ENCODE results near the gene ABLIM2.

Gene ABLIM2

DNA sequence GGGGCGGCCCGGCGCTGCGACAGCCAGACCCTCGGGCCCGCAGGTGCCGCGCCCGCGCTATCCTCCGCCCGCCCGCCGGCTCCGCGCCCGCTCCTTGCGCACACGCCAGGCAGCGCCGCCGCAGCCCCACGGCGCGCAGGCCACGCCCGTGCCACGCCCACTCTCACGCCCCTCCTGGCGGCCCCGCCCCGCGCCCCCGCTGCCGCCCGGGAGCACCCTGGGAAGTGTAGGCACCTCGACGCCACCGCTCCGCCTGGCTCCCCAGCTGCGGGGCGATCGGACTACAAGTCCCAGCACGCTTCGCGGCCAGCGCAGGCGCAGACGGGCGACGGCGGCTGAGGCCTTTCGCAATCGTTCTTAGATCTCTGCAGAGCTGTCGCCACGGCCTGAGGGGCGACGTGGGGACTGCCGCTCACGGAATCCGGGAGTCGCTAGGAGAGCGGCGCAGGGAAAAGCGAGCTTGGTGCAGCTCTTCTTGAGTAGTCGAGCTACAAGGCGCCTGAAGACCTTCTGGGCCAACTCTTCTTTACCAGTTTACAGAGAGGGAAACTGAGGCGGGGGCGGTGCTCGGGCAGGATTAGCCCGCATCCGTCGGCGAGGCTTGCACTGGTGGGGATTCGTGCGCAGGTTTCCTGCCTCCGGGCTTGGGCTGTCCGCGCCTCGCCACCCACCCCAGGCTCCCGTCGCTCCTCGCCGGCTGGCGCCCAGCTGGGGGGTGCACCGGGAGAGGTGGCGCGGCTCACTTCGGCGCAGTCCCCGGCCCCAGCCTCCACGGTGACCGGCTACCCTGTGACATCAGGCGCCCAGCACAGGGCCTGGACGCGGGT is at the start of gene ABLIM2:
TSS of gene ABLIM2 (minus strand) at position 104 of the 827 bp plus-strand sequence. CDS start 124 bp downstream, outside the sequence.
- peak; percentile 96 for DNase-seq (ENCODE audit: low read depth in 2 of 2)

DNA sequence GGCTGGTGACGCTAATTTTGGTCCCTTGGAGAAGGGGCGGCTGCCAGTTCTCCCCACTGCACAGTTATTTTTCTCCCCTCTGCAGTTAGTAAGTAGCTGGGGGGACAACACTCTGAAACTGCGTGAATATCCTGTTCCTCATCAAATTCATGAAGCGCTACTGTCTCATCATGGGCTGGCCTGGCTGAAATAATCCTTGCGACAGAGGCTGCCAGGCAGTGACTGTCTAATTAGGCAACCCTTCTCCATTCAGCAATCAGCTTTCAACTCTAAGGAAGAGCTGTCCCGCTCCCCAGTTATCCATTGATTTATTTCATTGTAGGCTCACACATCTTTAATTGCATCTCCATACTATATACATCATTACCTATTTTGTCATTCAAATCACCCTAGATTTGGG is 48.7 kb upstream of the ABLIM2 start:
- no peak for DNase-seq (ENCODE audit: low read depth in 2 of 2)

DNA sequence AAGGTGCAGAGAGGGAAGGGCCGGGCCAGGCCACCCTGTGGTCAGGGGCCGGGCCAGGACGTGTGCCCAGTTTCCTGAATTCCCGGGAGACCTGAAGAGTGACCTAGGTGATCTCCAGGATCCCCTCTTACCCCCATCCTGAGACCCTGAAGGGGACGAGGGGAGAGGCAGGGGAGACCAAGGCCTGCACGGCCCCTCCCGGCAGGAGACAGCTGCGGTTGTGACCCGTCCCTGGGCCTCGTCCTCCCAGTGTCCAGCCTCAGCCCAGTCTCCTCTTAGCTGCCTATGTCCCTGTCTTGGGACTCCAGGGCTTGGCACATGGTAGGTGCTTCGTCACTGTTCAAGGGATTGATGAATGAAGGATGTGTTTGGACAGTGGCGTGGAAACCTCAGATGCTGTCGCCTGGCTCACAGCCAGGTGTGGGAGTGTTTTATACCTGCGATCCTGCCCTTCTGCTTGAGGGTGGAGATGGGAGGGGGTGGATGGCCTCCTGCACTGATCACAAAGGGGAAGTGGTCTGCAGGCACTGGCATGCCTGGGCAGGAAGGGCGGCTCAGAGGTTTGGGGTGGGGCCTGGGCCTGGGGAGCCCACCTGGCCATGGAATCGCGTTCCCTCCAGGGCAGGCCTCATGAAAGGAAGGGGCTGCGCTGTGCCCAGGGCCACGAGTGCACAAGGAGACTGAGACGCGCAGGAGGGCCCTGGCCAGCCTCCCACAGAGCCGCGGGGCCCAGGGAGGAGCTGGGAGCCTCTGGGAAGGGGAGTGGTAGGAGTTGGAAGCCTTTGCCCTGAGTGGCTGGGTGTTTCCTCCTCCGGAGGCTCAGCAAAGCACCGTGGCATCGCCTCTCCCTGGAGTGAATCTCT is 47.4 kb upstream of the ABLIM2 start:
- DNase-seq (ENCODE audit: low read depth in 2 of 2), result no peak

DNA sequence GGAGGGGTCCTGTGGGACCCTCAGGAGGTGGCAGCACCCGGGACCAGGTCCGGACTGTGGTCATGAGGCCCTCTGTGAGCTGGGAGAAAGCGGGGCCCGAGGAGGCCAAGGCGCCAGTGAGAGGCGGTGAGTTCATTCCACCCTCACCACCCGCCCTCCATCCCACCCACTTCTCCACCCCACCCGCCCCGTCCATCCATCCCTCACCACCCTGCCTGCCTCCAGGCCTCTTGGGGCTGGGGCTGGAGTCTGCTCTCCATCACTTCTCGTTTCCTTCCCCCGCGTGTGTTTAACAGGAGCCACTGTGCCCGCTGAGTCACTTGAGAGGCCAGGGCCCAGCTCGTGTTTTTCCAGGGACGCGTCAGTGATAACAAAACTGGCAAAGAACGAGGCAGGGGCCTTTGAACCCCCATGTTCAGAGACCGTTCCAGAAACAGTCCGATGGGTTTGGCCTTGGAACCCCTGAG is 46.7 kb upstream of the ABLIM2 start:
- DNase-seq (ENCODE audit: low read depth in 2 of 2), result no peak

DNA sequence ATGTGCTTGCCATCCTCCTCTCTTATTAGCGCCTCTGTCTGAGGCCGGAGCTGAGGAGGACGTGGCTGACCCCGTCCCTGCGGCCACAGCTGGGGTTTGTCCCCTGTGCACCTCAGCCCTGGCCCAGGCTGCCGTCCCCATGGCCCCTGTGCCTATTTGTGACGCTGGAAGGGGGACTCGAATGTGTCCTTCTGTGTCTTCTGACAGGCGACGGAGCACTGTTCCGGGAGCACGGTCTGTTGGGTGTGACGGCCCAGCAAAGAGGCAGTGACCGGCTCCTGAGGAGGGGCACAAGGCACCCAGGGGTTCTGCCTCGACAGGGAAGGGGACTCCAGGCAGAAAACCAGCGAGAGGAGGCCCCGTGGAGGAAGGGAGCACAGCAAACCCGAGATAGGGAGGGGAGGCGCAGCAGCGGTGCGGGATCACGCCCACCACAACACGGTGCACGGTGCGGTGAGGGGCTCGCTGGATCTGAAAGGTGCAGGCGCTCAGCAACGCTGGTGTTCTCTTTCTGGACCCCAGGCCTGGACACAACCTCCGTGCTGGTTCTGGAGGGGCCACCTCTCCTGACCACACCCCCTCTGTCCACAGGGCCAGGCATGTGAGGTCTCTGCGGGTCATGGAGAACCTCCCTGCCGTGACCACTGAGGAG is 46.1 kb upstream of the ABLIM2 start:
- no peak for DNase-seq (ENCODE audit: low read depth in 2 of 2)

DNA sequence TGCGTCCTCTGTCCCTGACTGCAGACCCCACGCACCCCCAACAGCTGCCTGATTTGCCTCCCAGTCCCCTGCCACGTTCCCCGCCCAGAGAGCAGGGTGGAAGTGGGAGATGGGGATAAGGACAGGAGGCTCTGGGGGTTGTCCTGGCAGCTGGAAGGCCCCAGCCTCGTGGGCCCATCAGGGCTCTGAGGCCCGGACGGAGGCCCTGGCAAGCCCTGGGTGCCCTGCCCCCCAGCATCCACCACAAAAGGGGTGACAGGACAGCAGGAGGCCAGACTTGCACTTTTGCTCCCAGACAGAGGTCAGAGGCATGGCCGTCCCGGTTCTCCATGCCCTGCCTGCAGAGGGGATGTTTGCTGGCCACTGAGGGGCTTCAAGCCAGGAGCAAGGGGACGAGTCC is 45.2 kb upstream of the ABLIM2 start:
- no peak for DNase-seq (ENCODE audit: low read depth in 2 of 2)

DNA sequence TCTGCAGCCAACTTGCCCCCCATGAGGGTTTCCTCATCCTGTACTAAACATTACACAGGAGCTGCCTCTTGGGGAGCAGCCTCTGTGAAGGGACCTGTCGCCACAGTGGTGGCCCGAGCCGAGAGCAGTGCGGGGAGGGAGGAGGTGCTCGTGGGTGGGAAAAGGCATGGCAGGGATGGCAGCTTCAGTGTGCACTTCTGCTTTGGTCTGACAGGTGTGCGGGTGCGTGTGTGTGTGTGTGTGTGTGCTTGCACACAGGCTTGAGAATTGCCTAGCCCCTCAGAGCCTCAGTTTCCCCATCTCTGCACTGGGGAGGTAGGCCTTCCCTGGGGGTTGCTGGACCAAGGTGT is 44.4 kb upstream of the ABLIM2 start:
- DNase-seq (ENCODE audit: low read depth in 2 of 2), result no peak

DNA sequence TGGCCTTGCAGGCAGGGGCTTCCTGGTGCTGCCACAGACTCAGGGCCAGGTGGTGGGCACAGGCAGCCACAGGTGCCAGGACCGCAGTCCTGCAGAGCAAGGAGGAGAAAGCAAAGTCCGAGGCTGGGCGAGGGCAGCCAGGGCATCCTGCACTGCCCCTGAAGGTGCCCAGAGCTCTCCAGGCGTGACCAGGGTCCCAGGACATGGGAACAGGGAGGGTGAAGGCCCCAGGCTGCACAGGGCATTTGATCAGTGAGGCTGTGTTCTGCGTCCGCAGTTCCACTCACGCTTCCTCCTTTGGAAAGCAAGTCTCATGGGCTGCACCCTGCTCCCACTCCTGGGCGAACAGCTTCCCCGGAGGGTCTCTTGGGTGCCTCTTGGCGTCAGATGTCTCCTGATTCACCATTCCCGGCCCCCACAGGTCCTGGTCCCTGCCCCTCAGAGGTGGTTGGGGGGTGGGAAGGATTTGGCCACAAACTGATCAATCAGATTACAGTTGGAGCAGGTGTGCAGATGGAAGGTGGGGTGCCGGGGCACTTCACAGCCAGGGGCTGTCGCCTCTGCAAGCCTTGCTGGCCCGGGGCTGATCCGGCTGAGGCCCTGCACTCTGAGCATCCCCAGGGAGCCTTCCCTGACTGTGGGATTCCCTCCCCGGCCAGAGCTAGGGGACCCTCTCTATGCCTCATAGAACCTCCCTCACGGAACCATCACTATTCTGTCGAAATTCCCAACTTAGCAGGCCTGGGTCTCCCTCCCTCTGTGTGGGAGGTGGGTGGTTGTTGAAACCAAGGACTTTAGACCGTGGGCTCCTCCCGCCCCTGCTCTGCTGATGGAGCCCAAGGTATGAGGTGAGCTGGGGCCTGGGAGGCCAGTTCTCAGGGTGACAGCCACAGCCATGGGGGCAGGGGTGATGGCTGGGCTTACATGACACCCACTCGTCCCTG is 43.8 kb upstream of the ABLIM2 start:
- DNase-seq (ENCODE audit: low read depth in 2 of 2), result no peak

DNA sequence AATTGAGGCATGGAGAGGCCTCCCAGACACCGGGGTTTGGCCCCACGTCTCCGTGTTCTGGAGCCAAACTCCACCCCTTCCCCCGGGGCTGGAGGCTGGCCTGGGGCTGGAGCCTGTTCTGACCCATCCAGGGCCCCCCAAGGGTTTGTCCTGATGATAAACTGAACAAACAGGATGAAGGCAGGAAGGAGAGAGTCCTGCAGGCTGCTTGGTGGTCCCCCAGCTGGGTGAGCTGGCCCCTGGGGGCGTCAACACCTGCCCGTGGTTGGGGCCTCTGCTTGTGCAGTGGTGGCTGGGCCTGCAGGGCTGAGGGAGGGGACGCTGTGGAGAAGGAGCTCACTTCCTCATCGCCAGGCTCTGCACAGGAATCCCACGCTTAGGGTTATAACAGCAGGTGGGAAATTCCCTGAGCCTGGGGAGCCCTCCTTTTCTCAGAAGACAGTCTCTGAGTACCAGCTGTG is 42.7 kb upstream of the ABLIM2 start:
- peak; percentile 14 to 22 for DNase-seq (ENCODE audit: low read depth in 2 of 2)

DNA sequence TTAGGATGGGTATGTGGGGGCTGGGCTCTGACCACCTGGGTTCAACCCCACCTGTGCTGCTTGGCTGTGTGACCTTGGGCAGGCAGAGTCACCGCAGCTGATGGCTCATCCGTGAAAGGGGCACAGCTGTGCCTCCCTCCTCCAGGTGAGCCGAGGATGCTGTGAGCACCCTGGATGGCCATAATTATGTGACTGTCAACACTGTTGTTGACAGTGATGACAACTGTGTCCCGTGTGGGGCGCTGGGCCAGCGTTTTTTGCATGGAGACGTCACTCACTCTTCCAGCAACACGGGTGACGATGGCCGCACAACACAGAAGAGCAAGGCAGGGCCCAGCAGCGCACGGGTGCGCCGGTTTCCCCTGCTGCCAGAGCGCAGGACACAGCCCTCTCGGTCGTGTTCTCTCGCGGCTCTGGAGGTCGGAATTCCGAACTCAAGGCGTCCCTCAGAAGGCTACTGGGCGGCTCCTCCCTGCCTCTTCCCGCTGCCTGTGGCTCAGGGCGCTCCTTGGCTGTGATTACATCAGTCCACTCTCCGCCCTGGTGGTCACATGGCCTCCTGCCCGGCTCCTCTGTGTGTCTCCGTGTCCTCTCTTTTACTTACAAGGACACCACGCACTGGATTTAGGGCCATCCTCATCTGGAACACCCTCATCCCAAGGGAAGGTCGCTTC is 41.8 kb upstream of the ABLIM2 start:
- DNase-seq (ENCODE audit: low read depth in 2 of 2), result no peak

DNA sequence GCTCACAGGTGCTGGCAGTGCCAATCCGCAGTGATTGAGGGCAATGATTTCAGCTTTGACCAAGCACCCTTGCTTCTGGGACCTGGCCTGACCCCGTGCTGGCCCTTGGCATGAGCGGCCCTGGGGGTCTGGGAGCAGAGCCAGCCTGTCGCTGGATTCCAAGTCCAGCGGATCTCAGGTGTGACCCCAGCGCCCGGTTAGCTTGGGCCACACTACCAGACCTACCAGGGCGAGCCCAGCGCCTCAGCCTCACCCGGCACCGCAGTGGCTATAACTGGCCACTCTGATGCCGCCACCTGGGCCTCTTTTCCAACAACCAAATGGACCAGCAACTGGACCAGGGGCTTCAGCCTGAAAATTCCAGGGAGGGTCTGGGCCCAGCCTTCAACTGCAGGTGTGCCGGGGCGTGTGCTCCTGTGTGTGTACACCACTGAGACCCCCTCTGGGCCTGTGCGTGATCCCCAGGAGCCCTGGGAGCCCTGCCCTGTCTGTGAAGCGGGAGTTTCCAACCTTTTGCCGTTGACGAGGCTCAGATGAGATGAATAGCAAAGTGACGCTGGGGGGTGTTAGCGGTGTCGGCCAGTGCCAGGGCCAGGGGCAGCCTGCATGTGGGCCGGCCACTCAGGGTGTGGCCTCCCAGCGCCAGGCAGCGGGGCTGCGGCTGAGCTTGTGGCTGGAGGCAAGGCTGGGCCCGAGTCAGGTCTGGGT is 41.1 kb upstream of the ABLIM2 start:
- no peak for DNase-seq (ENCODE audit: low read depth in 2 of 2)

DNA sequence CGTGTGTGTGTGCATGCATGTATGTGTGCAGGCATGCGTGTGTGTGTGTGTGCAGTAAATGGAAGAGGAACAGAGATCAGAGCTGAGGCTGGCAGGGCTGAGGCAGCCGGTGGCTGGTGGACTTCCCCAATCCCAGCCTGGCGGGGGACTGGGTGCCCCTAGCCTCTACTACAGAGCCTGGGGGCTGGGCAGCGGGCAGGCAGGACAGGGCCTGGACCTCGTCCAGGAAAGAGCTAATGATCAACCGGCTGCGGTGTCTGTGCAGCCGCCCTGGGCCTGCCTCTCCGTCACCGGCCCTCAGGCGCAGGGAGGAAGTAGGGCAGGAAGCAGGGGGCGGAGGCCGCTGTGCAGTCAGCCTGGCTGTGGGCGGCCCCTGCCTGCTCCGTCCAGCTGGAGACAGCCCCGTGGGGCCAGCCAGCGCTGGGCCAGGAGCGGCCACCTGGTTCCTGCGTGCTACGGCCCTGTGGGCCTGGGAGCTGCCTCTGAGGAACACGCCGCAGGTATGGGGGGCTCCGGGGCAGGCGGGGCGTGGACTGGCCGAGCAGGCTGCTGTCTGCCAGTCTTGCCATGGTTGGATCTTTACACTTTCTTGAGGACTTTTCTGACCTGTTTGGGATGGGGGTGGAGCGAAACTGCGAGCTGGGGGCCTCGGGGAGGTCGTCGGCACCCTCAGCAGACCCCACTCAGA is 40.4 kb upstream of the ABLIM2 start, which contains the start of gene SH3TC1:
TSS of gene SH3TC1 (plus strand) at position 385 of the 688 bp plus-strand sequence. CDS start 5,905 bp downstream, outside the sequence.
- DNase-seq (ENCODE audit: low read depth in 2 of 2), result peak; percentile 40 to 53

DNA sequence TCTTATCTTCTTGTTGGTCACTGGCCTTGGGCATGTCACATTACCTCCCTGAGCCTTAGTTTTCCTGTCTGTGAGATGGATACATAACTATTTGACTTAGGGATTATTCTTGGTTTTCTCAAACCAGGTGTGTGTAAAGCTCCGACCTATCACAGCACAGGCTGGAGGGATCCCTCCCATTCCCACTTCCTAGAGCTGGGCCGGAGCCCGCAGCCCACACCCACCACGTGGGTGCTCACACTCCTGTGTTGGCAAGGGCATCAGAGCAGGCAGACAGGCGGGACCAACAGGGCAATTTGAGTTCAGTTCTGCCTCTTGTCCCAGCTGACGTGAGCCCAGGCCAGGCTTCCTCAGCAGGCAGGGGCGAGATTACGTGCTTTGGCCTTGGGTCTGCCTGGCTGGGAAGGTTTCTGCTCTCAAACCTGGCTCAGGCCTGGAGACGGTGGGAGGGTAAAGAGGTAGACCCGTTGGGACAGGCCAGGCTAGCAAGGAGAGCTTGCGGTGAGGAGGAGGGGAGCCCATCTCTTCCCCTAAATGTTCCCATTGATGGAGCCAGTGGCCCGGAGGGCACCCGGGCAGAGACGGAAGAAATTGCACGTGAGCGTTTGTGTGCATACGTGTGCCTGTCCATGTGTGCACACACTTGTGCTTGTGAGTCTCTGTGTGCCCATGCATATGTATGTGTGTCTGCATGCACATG is 39.7 kb upstream of the ABLIM2 start:
- no peak for DNase-seq (ENCODE audit: low read depth in 2 of 2)

DNA sequence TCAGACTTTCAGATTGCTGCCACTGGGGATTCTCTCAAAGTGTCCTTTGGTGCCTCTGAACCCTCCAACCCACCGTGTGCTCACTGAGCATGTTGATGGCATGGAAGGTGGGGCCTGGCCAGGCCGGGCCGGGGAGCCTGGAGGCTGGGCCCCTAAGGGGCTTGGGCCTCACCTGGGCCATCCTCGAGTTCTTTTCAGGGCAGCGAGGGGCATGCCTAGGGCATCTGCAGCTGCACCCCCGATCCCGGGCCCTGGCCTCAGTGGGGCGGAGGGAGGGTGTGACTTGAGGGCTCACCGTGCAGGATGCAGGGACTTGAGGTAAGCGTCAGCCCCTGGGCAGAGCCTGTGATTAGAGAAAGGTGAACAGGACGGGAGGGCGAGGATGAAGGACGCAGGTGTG is 38.9 kb upstream of the ABLIM2 start:
- DNase-seq (ENCODE audit: low read depth in 2 of 2), result no peak

DNA sequence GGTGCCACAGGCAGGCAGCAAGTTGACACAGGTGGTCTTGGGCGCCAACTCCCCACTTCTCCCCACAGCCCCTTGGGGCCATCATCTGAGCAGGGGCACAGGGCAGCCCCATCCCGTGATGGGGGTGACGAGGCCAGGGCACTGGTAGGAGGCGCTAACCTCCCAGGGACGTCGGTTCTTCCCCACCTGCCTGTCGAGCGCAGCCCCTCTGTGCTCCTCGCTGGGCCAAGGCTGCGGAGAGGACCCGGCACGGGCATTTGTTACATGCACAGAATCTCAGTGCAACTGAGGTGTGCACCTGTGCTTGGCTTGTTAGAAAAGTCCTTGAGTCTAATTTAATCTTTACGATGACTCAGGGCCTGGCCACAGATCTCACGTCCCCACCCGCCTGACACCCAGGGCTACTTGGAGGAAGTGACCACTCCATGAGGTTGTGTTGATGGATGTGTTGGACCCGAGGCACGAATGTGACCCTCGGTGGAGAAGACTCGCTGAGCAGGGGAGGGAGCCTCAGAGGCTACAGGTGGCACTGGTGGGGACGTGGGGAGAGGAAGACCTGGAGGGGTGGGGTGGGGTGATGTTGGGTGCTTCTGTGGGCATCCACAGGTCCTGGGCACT is 37.3 kb upstream of the ABLIM2 start:
- DNase-seq (ENCODE audit: low read depth in 2 of 2), result no peak

DNA sequence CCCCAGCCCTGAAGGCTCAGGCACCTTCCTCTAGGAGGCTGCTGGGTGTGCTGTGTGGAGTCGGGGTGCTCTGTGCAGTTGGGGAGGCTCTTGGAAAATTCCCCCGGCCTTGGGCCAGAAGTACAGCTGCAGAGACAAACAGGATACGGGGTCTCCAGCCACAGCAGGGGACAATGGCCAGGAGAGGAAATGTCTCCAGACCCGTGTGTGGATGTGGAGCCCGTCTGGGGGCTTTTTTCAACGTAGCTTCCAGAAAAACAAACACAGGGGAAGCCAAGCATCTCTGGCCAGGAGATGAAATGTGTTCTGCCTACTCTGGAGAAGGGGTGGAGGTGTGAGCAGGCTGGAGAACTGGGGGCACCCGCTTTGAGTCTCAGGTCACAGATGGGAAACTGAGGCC is 36.8 kb upstream of the ABLIM2 start:
- DNase-seq (ENCODE audit: low read depth in 2 of 2), result no peak

DNA sequence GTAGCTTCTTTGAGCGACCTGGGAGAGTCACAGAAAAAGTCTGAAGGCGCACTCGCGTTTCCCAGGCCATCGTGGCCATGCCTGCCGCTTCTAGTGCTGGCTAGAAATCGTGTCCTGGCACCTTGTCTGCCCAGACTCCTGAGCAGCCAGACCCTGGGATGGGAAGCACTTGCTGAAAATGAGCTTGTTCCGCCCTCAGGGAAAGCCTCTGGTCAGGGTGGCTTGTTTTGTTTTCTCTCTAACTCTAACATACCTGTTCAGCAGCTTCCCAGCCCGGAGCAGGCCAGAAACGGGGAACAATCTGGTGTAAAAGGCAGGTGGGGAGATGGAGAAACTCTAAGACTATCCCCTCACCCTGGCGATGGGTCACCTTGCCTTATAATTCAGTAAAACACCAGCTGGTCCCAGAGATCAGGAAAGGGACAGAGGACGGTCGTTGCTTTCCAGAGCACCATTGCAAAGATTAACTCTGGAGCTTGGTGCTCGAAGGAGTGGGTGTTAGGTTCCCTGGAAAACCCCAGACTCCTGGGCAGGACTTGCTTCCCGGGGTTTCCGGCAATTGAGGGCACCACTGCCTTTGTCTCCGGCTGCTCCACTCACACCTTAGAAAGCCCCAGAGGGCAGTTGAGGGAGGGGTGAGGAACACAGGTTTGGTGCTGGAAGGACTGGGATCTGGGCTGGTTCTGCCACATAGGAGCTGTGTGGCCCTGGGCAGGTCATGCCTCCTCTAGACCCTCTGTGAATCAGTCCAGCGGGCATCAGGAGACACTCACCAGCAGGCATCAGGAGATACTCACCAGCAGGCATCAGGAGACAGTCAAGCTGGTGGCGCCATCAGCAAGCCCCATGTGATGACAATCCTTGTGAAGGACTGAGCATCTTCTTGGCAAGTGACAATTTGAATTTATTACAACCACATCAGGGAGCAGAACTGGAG is 36.0 kb upstream of the ABLIM2 start:
- no peak for DNase-seq (ENCODE audit: low read depth in 2 of 2)
